H9 (cell line): ENCODE measurements around the gene KLC4. TPM values are rescaled to one million over a fixed set of nuclear protein-coding genes. Genes with fewer than 3 reads are reported as not detected.

ENCODE experiments used
- DNase-seq: peaks from one replicate; pipeline ENCODE4 v3.0.0-alpha.2; 2017
- H2AFZ ChIP-seq: one replicate; pipeline ENCODE4 v1.6.1; 2013; ENCODE audit warnings: mild to moderate bottlenecking, low read length, control low read depth, moderate library complexity
- H2AK5ac ChIP-seq: 2 replicates; pipeline ENCODE4 v1.6.1; 2013; ENCODE audit warnings: low read length, control low read depth, mixed read lengths; ENCODE audit not compliant: insufficient read length
- H2BK120ac ChIP-seq: one replicate; pipeline ENCODE4 v1.6.1; 2013; ENCODE audit warnings: low read depth, mild to moderate bottlenecking, low read length, control low read depth, inconsistent platforms; ENCODE audit not compliant: poor library complexity, severe bottlenecking
- H2BK12ac ChIP-seq: 2 replicates; pipeline ENCODE4 v1.6.1; 2013; ENCODE audit warnings: low read length, control low read depth, mixed read lengths, low read depth; ENCODE audit not compliant: insufficient read length
- H2BK15ac ChIP-seq: 2 replicates; pipeline ENCODE4 v1.6.1; 2013; ENCODE audit warnings: low read depth, low read length, control low read depth
- H2BK20ac ChIP-seq: one replicate; pipeline ENCODE4 v1.6.1; 2013; ENCODE audit warnings: low read depth, mild to moderate bottlenecking, low read length, control low read depth, inconsistent platforms; ENCODE audit not compliant: poor library complexity, severe bottlenecking
- H2BK5ac ChIP-seq: 2 replicates; pipeline ENCODE4 v1.6.1; 2013; ENCODE audit warnings: low read length, control low read depth, mixed read lengths; ENCODE audit not compliant: insufficient read length
- H3K14ac ChIP-seq: 2 replicates; pipeline ENCODE4 v1.6.1; 2013; ENCODE audit warnings: low read length, control low read depth; ENCODE audit not compliant: insufficient read depth
- H3K18ac ChIP-seq: 2 replicates; pipeline ENCODE4 v1.6.1; 2013; ENCODE audit warnings: low read depth, mild to moderate bottlenecking, mixed read lengths, low read length, control low read depth; ENCODE audit not compliant: insufficient read length
- H3K23ac ChIP-seq: 2 replicates; pipeline ENCODE4 v1.6.1; 2013; ENCODE audit warnings: low read length, control low read depth, mixed read lengths, low read depth; ENCODE audit not compliant: insufficient read length
- H3K23me2 ChIP-seq: 2 replicates; pipeline ENCODE4 v1.6.1; 2013; ENCODE audit warnings: low read depth, mild to moderate bottlenecking, mixed read lengths, low read length, control low read depth; ENCODE audit not compliant: insufficient read length, poor library complexity, severe bottlenecking
- H3K27ac ChIP-seq: 2 replicates; pipeline ENCODE4 v1.5.1; 2013; ENCODE audit warnings: low read length, control low read depth, mixed read lengths, low read depth; ENCODE audit not compliant: insufficient read length
- H3K27me3 ChIP-seq: 2 replicates; pipeline ENCODE4 v1.6.1; 2013; ENCODE audit warnings: low read length, control low read depth, inconsistent platforms; ENCODE audit not compliant: insufficient read depth
- H3K4ac ChIP-seq: 2 replicates; pipeline ENCODE4 v1.6.1; 2013; ENCODE audit warnings: low read depth, mild to moderate bottlenecking, control low read depth, inconsistent platforms, low read length, moderate library complexity
- H3K4me1 ChIP-seq: 2 replicates; pipeline ENCODE4 v1.6.1; 2013; ENCODE audit warnings: low read length, control low read depth, inconsistent platforms; ENCODE audit not compliant: insufficient read depth
- H3K4me2 ChIP-seq: 2 replicates; pipeline ENCODE4 v1.6.1; 2013; ENCODE audit warnings: low read length, control low read depth, mixed read lengths; ENCODE audit not compliant: insufficient read length, insufficient read depth
- H3K56ac ChIP-seq: 2 replicates; pipeline ENCODE4 v1.6.1; 2013; ENCODE audit warnings: low read depth, mild to moderate bottlenecking, mixed read lengths, low read length, control low read depth; ENCODE audit not compliant: insufficient read length
- H3K79me1 ChIP-seq: 2 replicates; pipeline ENCODE4 v1.6.1; 2013; ENCODE audit warnings: low read depth, mild to moderate bottlenecking, moderate library complexity, low read length, control low read depth, inconsistent platforms; ENCODE audit not compliant: insufficient read depth, poor library complexity, severe bottlenecking
- H3K79me2 ChIP-seq: 2 replicates; pipeline ENCODE4 v1.6.1; 2013; ENCODE audit warnings: low read length, control low read depth, inconsistent platforms; ENCODE audit not compliant: insufficient read depth
- H3K9ac ChIP-seq: 2 replicates; pipeline ENCODE4 v1.6.1; 2013; ENCODE audit warnings: low read length, control low read depth, mixed read lengths; ENCODE audit not compliant: insufficient read length; ENCODE audit errors: extremely low read depth
- H3K9me3 ChIP-seq: one replicate; pipeline ENCODE4 v1.6.1; 2013; ENCODE audit warnings: low read depth, low read length, inconsistent platforms; ENCODE audit not compliant: control insufficient read depth
- H3T11ph ChIP-seq: one replicate; pipeline ENCODE4 v1.6.1; 2013; ENCODE audit warnings: mild to moderate bottlenecking, low read length, control low read depth, inconsistent platforms
- H4K20me1 ChIP-seq: one replicate; pipeline ENCODE4 v1.6.1; 2013; ENCODE audit not compliant: control insufficient read depth, insufficient read length, insufficient read depth
- H4K5ac ChIP-seq: 2 replicates; pipeline ENCODE4 v1.6.1; 2013; ENCODE audit warnings: low read depth, mild to moderate bottlenecking, mixed read lengths, low read length, control low read depth; ENCODE audit not compliant: insufficient read length
- H4K8ac ChIP-seq: replicated peaks from 2 replicates; pipeline ENCODE4 v1.6.1; 2013; ENCODE audit warnings: low read length, control low read depth, mixed read lengths, low read depth; ENCODE audit not compliant: insufficient read length
- H4K91ac ChIP-seq: 2 replicates; pipeline ENCODE4 v1.6.1; 2013; ENCODE audit warnings: low read depth, mild to moderate bottlenecking, moderate library complexity, mixed read lengths, low read length, control low read depth; ENCODE audit not compliant: insufficient read length
- H3K27ac Mint-ChIP-seq, 3 experiments: 2 replicates in 2 of 3; 3 replicates in 1 of 3; pipeline ENCODE4 v1.8.0; 2020 to 2021; ENCODE audit warnings: mixed read lengths in 3 of 3, mild to moderate bottlenecking in 1 of 3, moderate library complexity in 1 of 3
- H3K27me3 Mint-ChIP-seq: 2 replicates; pipeline ENCODE4 v1.8.0; 2021; ENCODE audit warnings: low read depth, mild to moderate bottlenecking, moderate library complexity, mixed read lengths
- H3K36me3 Mint-ChIP-seq, 3 experiments: 2 replicates in 2 of 3; 3 replicates in 1 of 3; pipeline ENCODE4 v1.8.0; 2020 to 2021; ENCODE audit warnings: low read depth in 3 of 3, mixed read lengths in 3 of 3; ENCODE audit not compliant: insufficient read depth in 1 of 3
- H3K4me1 Mint-ChIP-seq, 2 experiments: 2 replicates each; pipeline ENCODE4 v1.8.0; 2020; ENCODE audit warnings: mixed read lengths in 2 of 2
- H3K4me3 Mint-ChIP-seq, 2 experiments: 2 replicates in 1 of 2; 3 replicates in 1 of 2; pipeline ENCODE4 v1.8.0; 2020 to 2021; ENCODE audit warnings: mild to moderate bottlenecking in 2 of 2, mixed read lengths in 2 of 2, moderate library complexity in 1 of 2
- H3K9me3 Mint-ChIP-seq, 2 experiments: 2 replicates in 1 of 2; 3 replicates in 1 of 2; pipeline ENCODE4 v1.8.0; 2020; ENCODE audit warnings: mild to moderate bottlenecking in 2 of 2, mixed read lengths in 2 of 2, moderate library complexity in 1 of 2
- WGBS: extraction: QIAGEN DNeasy Blood & Tissue Kit; methylation state at CpG from one replicate; pipeline ENCODE4 v1.1.7; 2013; ENCODE audit warnings: missing lambda C conversion rate, low lambda C conversion rate, mixed read lengths; ENCODE audit not compliant: insufficient read length; ENCODE audit errors: extremely low coverage; 5-methylcytosine and 5-hydroxymethylcytosine counted together
- total RNA-seq: library from RNA; stranded (reverse); gene quantifications from 2 replicates; pipeline ENCODE4 v1.2.1, GENCODE V29; 2021
- TF ChIP-seq, protein P1 (sequence below): fragments of 200-600 bp; sonication (generic); conservative IDR thresholded peaks from 3 replicates; pipeline ENCODE4 v1.8.0; 2021; ENCODE audit warnings: antibody characterized with exemption, mild to moderate bottlenecking

The KLC4 gene
- total RNA-seq, 1 experiment from 2014 or later = 29.7 TPM

GRCh38 chr6:43026365-43026764 lies 33.1 kb upstream of the KLC4 start:
- DNase-seq = no peak
- no peak overlapping the region for H3K4me2 ChIP-seq
- H3K4ac ChIP-seq = no peak overlapping the region
- H3K56ac ChIP-seq = no peak overlapping the region
- H3K23me2 ChIP-seq = peaks cover 2% of the 10 kb centered on the region
- no peak overlapping the region for H4K5ac ChIP-seq
- no peaks in the 10 kb centered on the region for H3K27me3 ChIP-seq
- Mint-ChIP-seq H3K9me3 (no peaks in the 10 kb centered on the region), H3K36me3 (peaks cover 50 to 71% (median 60%) of the 10 kb centered on the region in 3 experiments; a peak in 6 of 7 replicates), H3K4me3 (no peak overlapping the region), H3K4me1 (0 out of 4 replicates have a peak, but pooled peaks cover 0 to 4% of the 10 kb centered on the region in 2 experiments), H3K27ac (no peak overlapping the region), H3K27me3 (no peaks in the 10 kb centered on the region)
- no peak overlapping the region for H2AFZ ChIP-seq
- WGBS = no CpG with 5 or more reads among the region's 5 CpGs
- no peak overlapping the region for H4K8ac ChIP-seq
- peaks cover 7% of the 10 kb centered on the region for H3K79me1 ChIP-seq
- no peak overlapping the region for H4K91ac ChIP-seq
- TF ChIP-seq, protein P1, sequence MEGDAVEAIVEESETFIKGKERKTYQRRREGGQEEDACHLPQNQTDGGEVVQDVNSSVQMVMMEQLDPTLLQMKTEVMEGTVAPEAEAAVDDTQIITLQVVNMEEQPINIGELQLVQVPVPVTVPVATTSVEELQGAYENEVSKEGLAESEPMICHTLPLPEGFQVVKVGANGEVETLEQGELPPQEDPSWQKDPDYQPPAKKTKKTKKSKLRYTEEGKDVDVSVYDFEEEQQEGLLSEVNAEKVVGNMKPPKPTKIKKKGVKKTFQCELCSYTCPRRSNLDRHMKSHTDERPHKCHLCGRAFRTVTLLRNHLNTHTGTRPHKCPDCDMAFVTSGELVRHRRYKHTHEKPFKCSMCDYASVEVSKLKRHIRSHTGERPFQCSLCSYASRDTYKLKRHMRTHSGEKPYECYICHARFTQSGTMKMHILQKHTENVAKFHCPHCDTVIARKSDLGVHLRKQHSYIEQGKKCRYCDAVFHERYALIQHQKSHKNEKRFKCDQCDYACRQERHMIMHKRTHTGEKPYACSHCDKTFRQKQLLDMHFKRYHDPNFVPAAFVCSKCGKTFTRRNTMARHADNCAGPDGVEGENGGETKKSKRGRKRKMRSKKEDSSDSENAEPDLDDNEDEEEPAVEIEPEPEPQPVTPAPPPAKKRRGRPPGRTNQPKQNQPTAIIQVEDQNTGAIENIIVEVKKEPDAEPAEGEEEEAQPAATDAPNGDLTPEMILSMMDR = no peak
- H2BK5ac ChIP-seq = no peak overlapping the region
- 0 out of 2 replicates have a peak, but pooled peaks cover 2% of the 10 kb centered on the region for H3K79me2 ChIP-seq
- H3K9me3 ChIP-seq = no peaks in the 10 kb centered on the region
- no peak overlapping the region for H3K9ac ChIP-seq
- no peaks in the 10 kb centered on the region for H3K4me1 ChIP-seq
- H2BK120ac ChIP-seq = no peak overlapping the region
- H3K18ac ChIP-seq = no peak overlapping the region
- H3K27ac ChIP-seq = no peak overlapping the region
- H2BK12ac ChIP-seq = no peak overlapping the region
- H3K23ac ChIP-seq = no peak overlapping the region
- H3K14ac ChIP-seq = no peak overlapping the region
- H4K20me1 ChIP-seq = no peaks in the 10 kb centered on the region
- H2BK15ac ChIP-seq = no peak overlapping the region
- H2AK5ac ChIP-seq = no peak overlapping the region
- H3T11ph ChIP-seq = no peak overlapping the region
- H2BK20ac ChIP-seq = no peak overlapping the region
